Endothelial cell of hepatic sinusoid (primary cell): ENCODE results near the gene GJD4.

Experiments
- in situ Hi-C: cut with HindIII; loops from 2 replicates; pipeline ENCODE4 v1.10.0; 2017; ENCODE audit warnings: low sequenced_read_pairs

GJD4 gene

DNA sequence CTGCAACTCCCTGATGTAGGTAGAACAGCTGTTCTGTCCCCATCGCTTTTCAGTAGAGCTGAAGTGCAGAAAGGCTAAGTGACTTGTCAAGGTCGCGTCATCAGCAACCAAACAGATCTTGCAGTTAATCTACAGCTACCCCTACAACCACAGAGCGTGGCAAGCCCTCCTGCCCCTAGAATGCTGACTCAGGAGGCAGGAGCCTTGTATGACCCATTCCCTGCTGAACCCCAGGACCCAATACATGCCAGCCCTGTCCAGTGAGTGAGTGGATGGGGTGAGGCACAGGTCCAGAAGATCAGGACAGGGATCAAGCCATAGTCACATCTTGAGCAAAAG, 26.6 kb upstream of the GJD4 start:
- in situ Hi-C loops: no loop called here

DNA sequence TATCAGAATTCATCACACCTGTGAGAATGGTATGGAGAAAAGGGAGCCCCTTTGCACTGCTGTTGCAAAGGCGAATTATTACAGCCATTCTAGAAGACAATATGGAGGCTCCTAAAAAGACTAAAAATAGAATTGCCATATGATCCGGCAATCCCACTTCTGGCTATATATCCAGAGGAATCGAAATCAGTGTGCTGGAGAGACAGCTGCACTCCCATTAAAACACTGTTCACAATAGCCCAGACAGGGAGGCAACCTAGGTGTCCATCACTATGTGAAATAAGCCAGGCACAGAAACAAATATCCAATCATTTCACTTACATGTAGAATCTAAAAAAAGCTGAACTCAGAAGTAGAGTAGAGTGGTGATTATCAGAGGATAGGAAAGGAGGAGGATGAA, 26.0 kb upstream of the GJD4 start:
- in situ Hi-C loops: no loop called here

GRCh38 chr10:35579726-35580422, 25.3 kb upstream of the GJD4 start:
- in situ Hi-C loops: loop anchor here (5.0 kb wide), 1 partner anchor 57 kb away; no protein-coding TSS in a partner anchor

GRCh38 chr10:35580423-35580770, 24.7 kb upstream of the GJD4 start:
- in situ Hi-C loops: loop anchor here (5.0 kb wide), 1 partner anchor 57 kb away; no protein-coding TSS in a partner anchor

DNA sequence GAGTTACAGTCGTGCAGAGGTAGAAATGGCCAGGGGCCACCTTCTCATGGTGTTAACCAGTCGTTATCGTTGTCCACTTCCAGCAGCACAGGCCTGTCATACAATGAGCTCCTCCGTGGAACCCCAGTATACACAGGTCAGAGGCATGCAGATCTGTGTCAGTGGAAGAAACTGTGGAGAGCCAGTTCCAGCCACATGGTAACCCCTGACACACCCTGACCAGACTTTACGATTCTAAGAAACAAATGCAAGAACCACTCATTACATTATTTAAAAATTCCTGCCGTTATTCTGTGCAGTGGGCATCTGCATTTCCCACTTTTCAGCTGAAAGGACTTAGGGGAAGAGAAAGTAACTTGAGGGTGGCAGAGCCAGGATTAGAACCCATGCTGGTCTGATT, 23.5 kb upstream of the GJD4 start:
- in situ Hi-C loops: loop anchor here (5.0 kb wide), 1 partner anchor 56 kb away; no protein-coding TSS in a partner anchor

DNA sequence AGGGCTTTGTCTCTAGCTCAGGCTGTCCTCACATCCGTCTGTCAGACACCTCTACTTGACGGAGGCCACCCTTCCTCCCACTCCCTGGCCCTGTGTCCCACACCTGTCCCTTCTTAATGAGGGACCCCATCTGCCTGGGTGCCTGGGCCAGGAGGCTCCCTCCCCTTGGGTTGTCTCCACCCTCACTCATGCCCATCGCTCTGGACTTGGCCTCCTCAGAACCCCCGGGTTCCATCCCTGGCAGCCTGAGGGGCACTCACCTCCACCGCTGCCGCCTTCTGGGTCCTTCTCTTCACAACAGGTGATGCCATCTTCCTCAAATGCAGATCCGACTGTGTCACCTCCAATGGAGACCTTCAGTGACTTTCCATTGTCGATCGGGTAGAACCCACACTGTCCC, 20.2 kb upstream of the GJD4 start:
- in situ Hi-C loops: loop anchor here (5.0 kb wide), 1 partner anchor 52 kb away; no protein-coding TSS in a partner anchor

DNA sequence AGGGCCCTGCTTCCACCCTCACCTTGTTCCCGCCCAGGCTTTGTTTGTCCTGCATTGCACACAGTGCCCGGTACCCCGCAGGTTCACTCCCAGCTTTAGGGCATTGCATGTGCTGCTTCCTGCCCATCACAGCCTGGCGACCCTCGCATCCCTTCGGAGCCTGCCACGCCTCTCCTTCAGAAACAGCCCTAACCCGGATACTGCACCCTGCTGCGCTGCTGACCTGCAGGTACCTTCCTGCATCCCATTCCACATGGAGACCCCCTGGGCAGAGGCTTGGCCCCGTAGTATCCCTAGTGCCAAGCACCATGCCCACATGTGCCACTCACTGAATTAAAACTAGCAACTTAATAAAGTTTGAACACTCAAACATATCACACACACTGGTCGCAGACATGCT, 19.8 kb upstream of the GJD4 start:
- in situ Hi-C loops: no loop called here

GRCh38 chr10:35585903-35586535, 19.1 kb upstream of the GJD4 start:
- in situ Hi-C loops: no loop called here

DNA sequence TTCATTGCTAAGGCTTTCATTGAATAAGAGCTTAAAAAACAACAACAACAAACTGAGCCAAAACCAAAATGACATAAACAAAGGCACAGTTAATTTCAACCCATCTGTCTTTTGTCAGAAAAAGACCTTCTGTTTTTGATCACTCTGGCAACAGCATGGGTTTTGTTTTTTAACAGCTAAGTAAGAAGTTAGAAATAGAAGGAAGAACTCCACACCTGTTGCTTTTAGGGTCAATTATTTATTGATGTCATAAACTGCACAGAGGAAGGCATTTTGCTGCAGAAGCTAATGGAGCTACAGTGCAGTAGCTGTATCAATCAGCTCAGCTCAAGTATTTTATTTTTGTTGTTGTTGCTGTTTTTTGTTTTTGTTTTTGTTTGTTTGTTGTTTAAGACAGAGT, 16.3 kb upstream of the GJD4 start:
- in situ Hi-C loops: no loop called here

- in situ Hi-C loops: loop anchor here (5.0 kb wide), 1 partner anchor 80 kb away; no protein-coding TSS in a partner anchor
These were observed 12.7 kb upstream of the GJD4 start for GRCh38 chr10:35592441-35592840.

- in situ Hi-C loops: loop anchor here (5.0 kb wide), 1 partner anchor 82 kb away; no protein-coding TSS in a partner anchor
These were observed 10.7 kb upstream of the GJD4 start for GRCh38 chr10:35594115-35595079.

DNA sequence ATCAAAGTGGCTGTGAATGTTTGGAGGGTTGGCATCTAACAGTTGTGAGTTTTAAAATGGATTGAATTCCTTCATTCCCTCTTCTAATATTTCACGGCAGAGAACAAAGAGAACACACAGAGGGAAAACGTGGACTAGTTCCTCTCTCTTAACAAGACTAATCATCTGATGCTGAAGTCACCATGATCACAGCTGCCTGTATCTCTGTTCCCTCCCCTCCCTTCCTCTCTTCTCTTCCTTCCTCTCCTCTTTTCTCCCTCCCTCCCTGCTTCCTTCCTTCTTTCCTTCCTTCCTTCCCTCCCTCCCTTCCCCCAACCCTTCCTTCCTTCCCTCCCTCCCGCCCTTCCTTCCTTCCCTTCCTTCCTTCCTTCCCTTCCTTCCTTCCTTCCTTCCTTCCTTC, 10.0 kb upstream of the GJD4 start:
- in situ Hi-C loops: no loop called here

GRCh38 chr10:35598379-35598778, 6.8 kb upstream of the GJD4 start:
- in situ Hi-C loops: no loop called here

- in situ Hi-C loops: no loop called here
These were observed 4.9 kb upstream of the GJD4 start for GRCh38 chr10:35600193-35600592.

- in situ Hi-C loops: no loop called here
These were observed 1.3 kb downstream of the GJD4 start for GRCh38 chr10:35606430-35606829.

DNA sequence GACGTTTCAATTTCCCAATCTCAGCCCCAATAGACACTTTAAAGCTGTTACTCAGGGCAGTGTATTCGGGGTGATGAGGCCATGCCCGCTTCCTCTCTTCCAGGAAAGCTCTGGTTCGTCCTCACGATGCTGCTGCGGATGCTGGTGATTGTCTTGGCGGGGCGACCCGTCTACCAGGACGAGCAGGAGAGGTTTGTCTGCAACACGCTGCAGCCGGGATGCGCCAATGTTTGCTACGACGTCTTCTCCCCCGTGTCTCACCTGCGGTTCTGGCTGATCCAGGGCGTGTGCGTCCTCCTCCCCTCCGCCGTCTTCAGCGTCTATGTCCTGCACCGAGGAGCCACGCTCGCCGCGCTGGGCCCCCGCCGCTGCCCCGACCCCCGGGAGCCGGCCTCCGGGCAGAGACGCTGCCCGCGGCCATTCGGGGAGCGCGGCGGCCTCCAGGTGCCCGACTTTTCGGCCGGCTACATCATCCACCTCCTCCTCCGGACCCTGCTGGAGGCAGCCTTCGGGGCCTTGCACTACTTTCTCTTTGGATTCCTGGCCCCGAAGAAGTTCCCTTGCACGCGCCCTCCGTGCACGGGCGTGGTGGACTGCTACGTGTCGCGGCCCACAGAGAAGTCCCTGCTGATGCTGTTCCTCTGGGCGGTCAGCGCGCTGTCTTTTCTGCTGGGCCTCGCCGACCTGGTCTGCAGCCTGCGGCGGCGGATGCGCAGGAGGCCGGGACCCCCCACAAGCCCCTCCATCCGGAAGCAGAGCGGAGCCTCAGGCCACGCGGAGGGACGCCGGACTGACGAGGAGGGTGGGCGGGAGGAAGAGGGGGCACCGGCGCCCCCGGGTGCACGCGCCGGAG, 2.6 kb downstream of the GJD4 start:
- in situ Hi-C loops: no loop called here

DNA sequence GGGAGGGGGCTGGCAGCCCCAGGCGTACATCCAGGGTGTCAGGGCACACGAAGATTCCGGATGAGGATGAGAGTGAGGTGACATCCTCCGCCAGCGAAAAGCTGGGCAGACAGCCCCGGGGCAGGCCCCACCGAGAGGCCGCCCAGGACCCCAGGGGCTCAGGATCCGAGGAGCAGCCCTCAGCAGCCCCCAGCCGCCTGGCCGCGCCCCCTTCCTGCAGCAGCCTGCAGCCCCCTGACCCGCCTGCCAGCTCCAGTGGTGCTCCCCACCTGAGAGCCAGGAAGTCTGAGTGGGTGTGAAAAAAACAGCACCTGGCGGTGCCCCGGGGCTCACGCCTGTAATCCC, 3.2 kb downstream of the GJD4 start:
- in situ Hi-C loops: no loop called here

GRCh38 chr10:35611750-35612149, 6.6 kb downstream of the GJD4 start:
- in situ Hi-C loops: no loop called here

DNA sequence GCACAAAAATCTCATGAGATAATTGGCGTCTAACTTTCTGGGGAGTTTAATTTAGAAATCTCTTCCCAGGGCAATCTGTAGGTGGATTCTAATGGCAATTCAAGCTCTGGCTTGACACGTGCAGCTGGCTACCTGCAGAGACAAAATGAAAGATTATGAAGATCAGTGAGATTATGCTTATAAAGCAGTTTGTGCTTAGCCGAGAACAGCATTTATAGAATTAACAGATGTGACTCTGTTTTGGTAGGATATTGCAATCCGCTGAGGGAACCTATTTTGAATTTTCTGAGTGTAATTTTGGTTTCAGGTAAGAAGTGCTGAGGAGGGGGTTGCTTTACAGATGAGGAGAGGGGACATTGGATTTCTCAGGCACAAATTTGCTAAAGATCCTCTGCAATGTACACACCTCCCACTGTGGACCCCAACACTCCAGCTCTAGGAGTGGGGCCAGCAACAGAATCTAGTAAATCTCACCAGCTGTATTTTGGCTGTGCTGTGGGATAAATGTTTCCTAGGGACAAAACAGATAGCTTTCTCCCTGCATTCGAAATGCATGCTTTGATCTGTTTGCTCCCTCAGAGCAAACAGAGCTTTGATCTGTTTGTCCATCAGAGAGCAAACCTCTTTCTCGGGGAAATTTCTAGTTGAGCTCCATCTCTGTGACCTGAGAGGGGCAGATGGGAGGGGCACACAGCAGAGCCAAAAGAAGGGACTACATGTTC, 7.4 kb downstream of the GJD4 start:
- in situ Hi-C loops: no loop called here

GRCh38 chr10:35613107-35613440, 7.9 kb downstream of the GJD4 start:
- in situ Hi-C loops: no loop called here
